Activated T-helper 2 cell treated with anti-CD3 and anti-CD28 coated beads, Interferon-gamma antibody, Interleukin-2, Interleukin-4, amounts not matched to agents 10 μg/mL and 5 μg/mL and 100 μg/mL, durations not matched to agents 14 hours and 24 hours and 36 hours (primary cell): Measurements from ENCODE around the gene GALNT12. TPM values are rescaled to one million over a fixed set of nuclear protein-coding genes. Genes with fewer than 3 reads are reported as not detected.

Experiments used
- DNase-seq: peaks from one replicate; pipeline ENCODE4 v3.0.0; 2021; ENCODE audit warnings: low spot score
- H3K27ac Mint-ChIP-seq: one replicate; pipeline ENCODE4 v1.8.0; 2021; ENCODE audit warnings: mixed read lengths
- H3K27me3 Mint-ChIP-seq: one replicate; pipeline ENCODE4 v1.8.0; 2021; ENCODE audit warnings: low read depth, mixed read lengths
- H3K36me3 Mint-ChIP-seq: one replicate; pipeline ENCODE4 v1.8.0; 2021; ENCODE audit warnings: low read depth, mixed read lengths
- H3K4me1 Mint-ChIP-seq: one replicate; pipeline ENCODE4 v1.8.0; 2021; ENCODE audit warnings: low read depth, mixed read lengths
- H3K4me3 Mint-ChIP-seq: one replicate; pipeline ENCODE4 v1.8.0; 2021; ENCODE audit warnings: low read depth, mild to moderate bottlenecking, moderate library complexity, mixed read lengths
- H3K9me3 Mint-ChIP-seq: one replicate; pipeline ENCODE4 v1.8.0; 2021; ENCODE audit warnings: mixed read lengths
- intact Hi-C: fragments of 100-400 bp; cut with micrococcal nuclease; formaldehyde crosslinking; loops from one replicate; pipeline ENCODE4 v1.15.1; 2023
- total RNA-seq: library from RNA; stranded (reverse); gene quantifications from 2 replicates; pipeline ENCODE4 v1.2.3, GENCODE V29; 2022

The GALNT12 gene
- total RNA-seq, 1 donor from 2014 or later = 2.8 TPM

- Mint-ChIP-seq H3K36me3 (no peaks in the 10 kb centered on the region), H3K9me3 (no peaks in the 10 kb centered on the region), H3K27ac (no peak overlapping the region), H3K27me3 (no peaks in the 10 kb centered on the region), H3K4me3 (no peak overlapping the region), H3K4me1 (no peaks in the 10 kb centered on the region)
- intact Hi-C loops = no loop called here
- DNase-seq = no peak
Measured at GRCh38 chr9:98834386-98834785, 26.9 kb downstream of the GALNT12 start.

- H3K27ac Mint-ChIP-seq = no peak overlapping the region
- intact Hi-C loops = no loop called here
- H3K4me3 Mint-ChIP-seq = no peak overlapping the region
- no peaks in the 10 kb centered on the region for H3K9me3 Mint-ChIP-seq
- no peaks in the 10 kb centered on the region for H3K27me3 Mint-ChIP-seq
- no peaks in the 10 kb centered on the region for H3K36me3 Mint-ChIP-seq
- DNase-seq = no peak
- no peaks in the 10 kb centered on the region for H3K4me1 Mint-ChIP-seq
Measured at GRCh38 chr9:98836206-98836605, 28.7 kb downstream of the GALNT12 start.

GRCh38 chr9:98837516-98837915 lies 30.0 kb downstream of the GALNT12 start:
- no peak overlapping the region for H3K27ac Mint-ChIP-seq
- no peaks in the 10 kb centered on the region for H3K27me3 Mint-ChIP-seq
- intact Hi-C loops = no loop called here
- no peaks in the 10 kb centered on the region for H3K4me1 Mint-ChIP-seq
- H3K36me3 Mint-ChIP-seq = no peaks in the 10 kb centered on the region
- no peaks in the 10 kb centered on the region for H3K9me3 Mint-ChIP-seq
- no peak for DNase-seq
- no peak overlapping the region for H3K4me3 Mint-ChIP-seq

- Mint-ChIP-seq H3K27ac (no peak overlapping the region), H3K4me1 (no peaks in the 10 kb centered on the region), H3K9me3 (no peaks in the 10 kb centered on the region), H3K36me3 (no peaks in the 10 kb centered on the region), H3K27me3 (no peaks in the 10 kb centered on the region), H3K4me3 (no peak overlapping the region)
- intact Hi-C loops = no loop called here
- no peak for DNase-seq
Measured at GRCh38 chr9:98838155-98838867, 30.8 kb downstream of the GALNT12 start.

GRCh38 chr9:98838868-98839565 lies 31.5 kb downstream of the GALNT12 start:
- H3K4me3 Mint-ChIP-seq = no peak overlapping the region
- intact Hi-C loops = no loop called here
- no peaks in the 10 kb centered on the region for H3K36me3 Mint-ChIP-seq
- H3K27ac Mint-ChIP-seq = no peak overlapping the region
- H3K27me3 Mint-ChIP-seq = no peaks in the 10 kb centered on the region
- no peak for DNase-seq
- no peaks in the 10 kb centered on the region for H3K9me3 Mint-ChIP-seq
- H3K4me1 Mint-ChIP-seq = no peaks in the 10 kb centered on the region

GRCh38 chr9:98839724-98840123 lies 32.3 kb downstream of the GALNT12 start:
- no peaks in the 10 kb centered on the region for H3K9me3 Mint-ChIP-seq
- intact Hi-C loops = no loop called here
- H3K36me3 Mint-ChIP-seq = no peaks in the 10 kb centered on the region
- H3K4me3 Mint-ChIP-seq = no peak overlapping the region
- no peaks in the 10 kb centered on the region for H3K27me3 Mint-ChIP-seq
- no peaks in the 10 kb centered on the region for H3K4me1 Mint-ChIP-seq
- no peak for DNase-seq
- H3K27ac Mint-ChIP-seq = no peak overlapping the region

- H3K27ac Mint-ChIP-seq = no peak overlapping the region
- intact Hi-C loops = no loop called here
Measured at GRCh38 chr9:98842510-98842909, 35.0 kb downstream of the GALNT12 start.

GRCh38 chr9:98846081-98846480 lies 38.6 kb downstream of the GALNT12 start:
- DNase-seq = no peak
- no peaks in the 10 kb centered on the region for H3K4me1 Mint-ChIP-seq
- H3K27ac Mint-ChIP-seq = no peak overlapping the region
- no peaks in the 10 kb centered on the region for H3K9me3 Mint-ChIP-seq
- intact Hi-C loops = loop anchor here (5.0 kb wide), 1 partner anchor 291 kb away; no protein-coding TSS in a partner anchor
- no peaks in the 10 kb centered on the region for H3K27me3 Mint-ChIP-seq
- no peak overlapping the region for H3K4me3 Mint-ChIP-seq
- H3K36me3 Mint-ChIP-seq = no peaks in the 10 kb centered on the region

More at GRCh38 chr9:98842510-98842909, 35.0 kb downstream of the GALNT12 start:
- no peaks in the 10 kb centered on the region for H3K4me1 Mint-ChIP-seq
- H3K4me3 Mint-ChIP-seq = no peak overlapping the region
- DNase-seq = no peak
- H3K27me3 Mint-ChIP-seq = no peaks in the 10 kb centered on the region
- no peaks in the 10 kb centered on the region for H3K9me3 Mint-ChIP-seq
- H3K36me3 Mint-ChIP-seq = no peaks in the 10 kb centered on the region

- no peaks in the 10 kb centered on the region for H3K27me3 Mint-ChIP-seq
- DNase-seq = no peak
- peaks cover 6% of the 10 kb centered on the region for H3K4me1 Mint-ChIP-seq
- H3K4me3 Mint-ChIP-seq = no peak overlapping the region
- intact Hi-C loops = loop anchor here (5.0 kb wide), 1 partner anchor 290 kb away; no protein-coding TSS in a partner anchor
- no peak overlapping the region for H3K27ac Mint-ChIP-seq
- no peaks in the 10 kb centered on the region for H3K9me3 Mint-ChIP-seq
- no peaks in the 10 kb centered on the region for H3K36me3 Mint-ChIP-seq
Measured at GRCh38 chr9:98846879-98847278, 39.4 kb downstream of the GALNT12 start.

GRCh38 chr9:98848450-98849149 lies 41.1 kb downstream of the GALNT12 start:
- Mint-ChIP-seq H3K9me3 (no peaks in the 10 kb centered on the region), H3K4me1 (peaks cover 7% of the 10 kb centered on the region), H3K27me3 (no peaks in the 10 kb centered on the region), H3K27ac (no peak overlapping the region), H3K36me3 (no peaks in the 10 kb centered on the region), H3K4me3 (no peak overlapping the region)
- DNase-seq = peak; percentile 54
- intact Hi-C loops = loop anchor here (1.0 to 5.0 kb wide), 2 partner anchors 152 to 289 kb away; no protein-coding TSS in a partner anchor

GRCh38 chr9:98849563-98849962 lies 42.1 kb downstream of the GALNT12 start:
- no peak overlapping the region for H3K4me3 Mint-ChIP-seq
- no peaks in the 10 kb centered on the region for H3K36me3 Mint-ChIP-seq
- H3K4me1 Mint-ChIP-seq = peaks cover 7% of the 10 kb centered on the region
- no peaks in the 10 kb centered on the region for H3K27me3 Mint-ChIP-seq
- peaks cover under 1% of the 10 kb centered on the region for H3K9me3 Mint-ChIP-seq
- intact Hi-C loops = loop anchor here (5.0 kb wide), 1 partner anchor 288 kb away; no protein-coding TSS in a partner anchor
- DNase-seq = no peak
- no peak overlapping the region for H3K27ac Mint-ChIP-seq

- no peaks in the 10 kb centered on the region for H3K36me3 Mint-ChIP-seq
- no peak overlapping the region for H3K4me3 Mint-ChIP-seq
- H3K4me1 Mint-ChIP-seq = peaks cover 7% of the 10 kb centered on the region
- H3K27me3 Mint-ChIP-seq = peaks cover 6% of the 10 kb centered on the region
- no peak overlapping the region for H3K27ac Mint-ChIP-seq
- no peak for DNase-seq
- intact Hi-C loops = no loop called here
- H3K9me3 Mint-ChIP-seq = peaks cover 9% of the 10 kb centered on the region
Measured at GRCh38 chr9:98850851-98851729, 43.6 kb downstream of the GALNT12 start.
